Transverse colon (tissue), 3 donors: ENCODE measurements around the gene MOCS1.

Experiments
- CTCF ChIP-seq, 5 experiments: fragments of 200-600 bp in 3 of 5; fragments of 450-650 bp in 2 of 5; sonication (generic) in 3 of 5; IDR thresholded peaks; 1 replicate in 2 of 5; 2 replicates in 3 of 5; pipeline ENCODE4 v1.5.1; 2016 to 2017; ENCODE audit warnings: antibody characterized with exemption in 5 of 5, inconsistent platforms in 3 of 5, mild to moderate bottlenecking in 2 of 5, moderate library complexity in 1 of 5
- POLR2A ChIP-seq: fragments of 450-650 bp; IDR thresholded peaks from one replicate; pipeline ENCODE4 v1.6.1; 2016; ENCODE audit warnings: antibody characterized with exemption, mild to moderate bottlenecking, moderate library complexity

DNA sequence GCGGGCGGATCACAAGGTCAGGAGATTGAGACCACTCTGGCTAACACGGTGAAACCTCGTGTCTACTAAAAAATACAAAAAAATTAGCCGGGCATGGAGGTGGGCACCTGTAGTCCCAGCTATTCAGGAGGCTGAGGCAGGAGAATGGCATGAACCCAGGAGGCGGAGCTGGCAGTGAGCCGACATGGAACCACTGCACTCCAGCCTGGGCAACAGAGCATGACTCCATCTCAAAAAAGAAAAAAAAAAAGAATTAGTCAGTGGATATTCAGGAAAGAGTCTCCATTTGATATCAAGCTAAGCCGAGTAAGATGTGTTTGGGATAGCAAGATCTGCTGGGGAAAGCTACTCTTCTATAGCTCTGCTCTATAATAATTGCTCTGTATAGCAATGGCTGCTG is 41.0 kb downstream of the MOCS1 start:
- TF ChIP-seq CTCF (IDR thresholded peaks at IDR 0.05) = no peak
- TF ChIP-seq POLR2A = no peak
